Myocyte (in vitro differentiated cells): ENCODE results near the gene GABBR2. TPM values are rescaled to one million over a fixed set of nuclear protein-coding genes. Genes with fewer than 3 reads are reported as not detected.
"Not testable (repeated sequence)": the region's sequence is repeated elsewhere in the genome, so short reads cannot be mapped to it uniquely, and the experiment has no call there.

Experiments used
- DNase-seq: peaks from one replicate; pipeline ENCODE4 v3.0.0-alpha.2; 2012; ENCODE audit warnings: low read depth
- total RNA-seq: library from RNA; depleted of rRNA; stranded (reverse); fragments of >200 nt; gene quantifications from 2 replicates; pipeline ENCODE4 v1.2.3, GENCODE V29; 2014

Gene GABBR2
- total RNA-seq, 1 donor from 2014 or later, result 0.51 TPM

DNA sequence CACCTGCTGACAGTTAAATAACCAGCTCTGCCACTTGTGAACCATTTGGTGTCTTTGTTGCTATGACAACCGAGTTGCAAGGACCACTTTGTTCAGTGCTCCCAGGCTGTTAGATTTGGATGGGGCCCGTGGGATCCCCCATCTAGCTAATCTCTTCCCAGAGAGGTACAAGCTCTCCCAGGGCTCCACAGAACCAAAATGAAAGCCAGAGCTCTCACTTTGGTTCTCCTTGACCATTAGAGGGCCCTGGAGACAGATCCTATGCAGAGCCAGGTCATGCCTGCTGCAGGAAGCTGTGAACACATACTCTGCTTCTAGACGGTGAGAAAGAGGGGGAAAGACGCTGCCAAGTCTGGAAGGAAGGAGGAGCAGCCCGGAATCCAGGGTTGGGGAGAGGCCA, 224.6 kb downstream of the GABBR2 start:
- DNase-seq, result no peak

DNA sequence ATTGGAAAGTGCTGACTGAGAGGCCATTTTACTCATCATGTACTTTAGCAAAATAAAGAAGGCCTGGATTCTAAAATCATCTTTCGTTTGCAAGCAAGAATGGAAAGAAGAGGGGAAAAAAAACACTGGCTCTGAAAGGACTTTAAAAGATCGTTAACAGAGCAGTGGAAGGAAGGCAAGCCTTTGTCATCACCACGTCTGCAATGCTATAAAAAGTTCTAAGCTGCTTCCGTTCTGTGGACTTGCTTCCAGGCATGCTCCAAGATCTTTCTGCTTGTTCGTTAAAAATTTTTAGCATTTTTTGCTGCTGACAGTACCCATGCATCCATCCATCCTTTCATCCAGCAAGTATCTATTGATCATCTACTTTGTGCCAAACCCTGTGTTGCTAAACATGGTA, 226.5 kb downstream of the GABBR2 start:
- no peak for DNase-seq

DNA sequence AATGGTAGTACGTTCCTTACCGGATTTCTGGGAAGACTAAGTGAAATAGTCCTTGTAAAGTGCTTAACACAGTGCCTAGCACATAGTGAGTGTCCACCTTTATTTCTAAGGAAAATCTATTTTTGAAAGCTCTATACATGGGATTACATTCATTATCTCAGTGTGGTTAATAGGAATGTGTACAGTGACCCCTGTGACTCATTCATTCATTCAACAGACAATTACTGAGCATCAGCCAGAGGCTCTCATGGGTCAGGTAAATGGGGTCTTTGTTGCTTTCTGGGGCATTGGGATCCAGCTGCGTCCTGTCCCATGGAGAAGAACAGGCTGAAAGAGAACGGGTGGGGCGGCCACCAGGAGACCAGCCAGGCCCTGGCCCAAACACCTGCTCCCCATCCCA, 227.1 kb downstream of the GABBR2 start:
- no peak for DNase-seq

DNA sequence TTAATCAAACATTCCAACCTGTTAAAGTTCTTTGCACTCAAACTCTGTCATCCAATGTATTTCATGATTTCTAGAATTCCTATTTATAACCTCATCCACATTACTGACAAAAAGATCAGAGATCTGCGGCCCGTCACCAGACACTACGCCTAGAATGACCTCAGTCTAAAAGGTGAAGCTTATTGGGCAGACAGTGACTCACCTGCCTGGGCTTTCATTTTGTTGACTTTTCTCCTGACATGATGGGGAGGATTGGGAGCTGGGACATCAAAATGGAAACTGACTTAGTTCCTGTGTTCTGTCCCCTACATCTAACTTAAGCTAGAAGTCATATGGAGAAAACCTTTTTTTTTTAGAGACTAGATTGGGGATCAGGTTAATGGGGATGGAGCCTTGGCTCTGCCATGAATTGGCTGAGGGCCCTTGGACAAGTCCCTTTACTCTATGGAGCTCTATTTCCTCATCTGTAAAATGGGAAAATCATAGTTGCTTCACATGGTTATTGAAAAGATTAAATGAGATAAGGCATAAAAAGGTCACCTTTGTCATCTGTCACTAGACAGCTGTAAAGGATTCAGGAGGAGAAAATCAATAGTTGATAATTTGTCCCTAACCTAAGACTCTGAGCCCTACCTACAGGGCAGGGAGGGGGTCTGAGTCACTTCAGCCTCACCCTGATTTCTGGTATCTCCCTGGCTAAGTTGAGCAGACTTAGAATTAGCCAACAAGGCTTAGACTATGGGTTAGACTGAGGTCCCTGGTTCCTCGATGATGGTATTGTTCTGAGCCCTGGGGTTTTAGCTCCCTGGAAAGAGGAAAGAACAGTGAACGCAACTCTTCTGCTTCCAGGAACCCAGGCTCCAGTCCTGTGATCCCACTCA, 228.5 kb downstream of the GABBR2 start:
- no peak for DNase-seq

DNA sequence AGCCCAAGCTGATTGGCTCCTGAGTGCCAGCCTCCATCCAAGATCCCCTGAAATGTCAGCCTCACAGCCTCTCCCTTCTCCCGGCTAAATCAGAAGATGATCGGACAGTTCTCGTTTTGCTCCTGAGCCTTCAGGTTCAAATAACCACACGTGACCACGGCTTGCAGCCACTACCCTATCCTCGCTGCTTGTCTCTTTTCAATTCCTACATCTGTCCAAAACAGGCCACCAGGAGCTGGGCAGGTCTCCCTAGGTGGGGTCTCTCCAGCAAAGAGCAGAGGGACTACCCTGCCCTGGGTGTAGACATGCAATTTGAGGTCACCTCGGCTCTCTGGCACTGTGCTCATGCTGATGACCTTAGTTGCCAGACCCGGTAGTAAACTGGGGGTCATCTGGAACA, 229.3 kb downstream of the GABBR2 start:
- no peak for DNase-seq

DNA sequence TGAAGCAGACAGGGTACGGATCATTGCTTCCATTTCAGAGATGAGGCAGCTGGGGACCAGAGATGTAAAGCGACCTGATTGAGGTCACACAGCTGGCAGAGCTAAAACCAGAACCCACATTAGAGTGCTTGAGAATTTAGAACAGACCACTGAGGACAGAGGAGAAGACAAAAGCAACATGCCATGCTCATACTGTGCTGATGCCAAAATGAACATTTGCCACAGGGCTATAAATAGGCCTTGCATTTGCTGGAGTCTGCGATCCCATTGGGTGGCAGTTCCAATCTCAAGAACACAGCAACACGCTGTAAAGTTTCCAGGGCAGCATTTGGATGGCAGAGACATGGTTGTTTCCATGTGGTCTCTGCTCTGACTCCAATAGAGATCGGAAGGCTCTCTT, 230.9 kb downstream of the GABBR2 start:
- peak; percentile 91 for DNase-seq

DNA sequence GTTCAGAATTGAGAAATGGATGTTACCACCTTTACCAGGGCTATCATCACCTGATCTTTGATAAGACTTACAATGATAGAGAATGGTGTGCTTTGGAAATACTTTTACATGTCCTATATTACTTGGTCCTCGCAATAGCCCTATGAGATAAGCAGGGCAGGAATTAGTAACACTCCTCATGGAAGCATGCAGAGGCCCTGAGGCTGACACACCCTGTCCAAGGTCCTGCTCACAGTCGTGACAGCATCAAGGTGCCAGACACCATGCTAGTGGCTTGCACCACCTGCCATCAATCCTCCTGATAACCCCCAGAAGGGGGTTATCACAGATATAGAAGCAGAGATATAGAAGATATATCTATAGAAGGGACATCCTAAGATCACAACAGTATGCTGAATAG, 236.5 kb downstream of the GABBR2 start:
- DNase-seq, result peak; percentile 19

DNA sequence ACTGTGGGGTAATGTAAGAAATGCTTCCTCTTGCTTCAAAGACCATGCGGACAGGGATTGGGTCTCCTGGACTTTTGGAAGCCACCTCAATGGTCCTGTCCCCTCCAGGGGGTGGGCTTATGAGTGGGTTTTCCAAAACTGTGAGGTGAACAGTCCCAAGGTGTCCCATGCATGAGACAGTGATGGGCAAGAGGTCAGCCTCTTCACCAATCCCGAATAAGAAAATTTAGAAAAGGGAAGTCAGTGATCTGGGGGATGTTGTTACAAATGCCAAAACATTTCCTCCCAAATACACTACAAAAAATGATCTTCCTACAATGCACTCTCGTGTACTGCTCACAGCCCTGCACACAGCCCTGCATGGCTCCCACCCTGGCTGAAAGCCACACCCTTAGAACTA, 237.6 kb downstream of the GABBR2 start:
- DNase-seq, result no peak

DNA sequence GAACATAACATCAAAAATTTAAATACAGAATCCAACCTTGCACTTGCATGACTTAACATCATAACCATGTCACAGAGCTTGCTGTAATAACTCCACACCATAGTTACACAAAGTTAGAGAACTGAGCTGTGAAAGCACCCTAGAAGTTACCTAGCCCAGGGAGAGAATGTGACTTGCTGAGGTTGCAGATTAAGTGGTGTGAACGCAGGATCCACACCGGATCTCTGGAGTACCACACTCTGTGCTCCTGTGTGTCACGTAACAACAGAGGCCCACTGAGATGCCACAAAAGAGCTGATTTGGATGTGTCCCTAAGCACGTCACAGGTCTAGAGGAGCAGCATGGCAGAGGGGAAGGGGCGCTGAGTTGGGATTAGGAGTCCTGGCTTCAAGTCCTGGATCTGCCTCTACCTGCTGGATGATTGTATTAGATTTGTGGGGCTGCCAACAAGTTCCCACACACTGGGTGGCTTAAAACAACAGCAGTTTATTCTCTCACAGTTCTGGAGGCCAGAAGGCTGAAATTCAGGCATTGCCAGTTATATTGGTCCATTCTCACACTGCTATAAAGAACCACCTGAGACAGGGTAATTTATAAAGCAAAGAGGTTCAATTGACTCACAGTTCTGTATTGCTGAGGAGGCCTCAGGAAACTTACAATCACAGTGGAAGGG, 240.0 kb downstream of the GABBR2 start:
- no peak for DNase-seq

DNA sequence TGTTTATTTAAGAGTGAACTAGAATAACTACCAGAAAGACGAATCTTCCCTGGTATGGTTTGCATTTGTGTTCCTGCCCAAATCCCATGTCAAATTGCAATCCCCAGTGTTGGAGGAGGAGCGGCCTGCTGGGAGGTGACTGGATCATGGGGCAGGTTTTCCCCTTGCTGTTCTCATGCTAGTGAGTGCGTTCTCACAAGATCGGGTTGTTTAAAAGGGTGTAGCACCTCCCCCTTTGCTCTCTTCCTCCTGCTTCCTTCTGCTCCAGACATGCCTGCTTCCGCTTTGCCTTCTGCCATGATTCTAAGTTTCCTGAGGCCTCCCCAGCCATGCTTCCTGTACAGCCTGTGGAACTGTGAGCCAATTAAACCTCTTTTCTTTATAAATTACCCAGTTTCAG, 242.9 kb downstream of the GABBR2 start:
- no peak for DNase-seq

DNA sequence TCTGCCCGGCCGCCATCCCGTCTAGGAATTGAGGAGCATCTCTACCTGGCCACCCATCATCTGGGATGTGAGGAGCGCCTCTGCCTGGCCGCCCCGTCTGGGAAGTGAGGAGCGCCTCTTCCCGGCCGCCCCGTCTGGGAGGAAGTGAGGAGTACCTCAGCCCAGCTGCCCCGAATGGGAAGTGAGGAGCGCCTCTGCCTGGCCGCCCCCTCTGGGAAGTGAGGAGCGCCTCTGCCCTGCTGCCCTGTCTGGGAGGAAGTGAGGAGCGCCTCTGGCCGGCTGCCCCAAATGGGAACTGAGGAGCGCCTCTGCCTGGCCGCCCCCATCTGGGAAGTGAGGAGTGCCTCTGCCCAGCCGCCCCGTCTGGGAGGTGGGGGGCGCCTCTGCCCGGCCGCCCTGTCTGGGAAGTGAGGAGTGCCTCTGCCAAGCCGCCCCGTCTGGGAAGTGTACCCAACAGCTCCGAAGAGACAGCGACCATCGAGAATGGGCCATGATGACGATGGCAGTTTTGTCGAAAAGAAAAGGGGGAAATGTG, 244.5 kb downstream of the GABBR2 start:
- not testable (repeated sequence) for DNase-seq

DNA sequence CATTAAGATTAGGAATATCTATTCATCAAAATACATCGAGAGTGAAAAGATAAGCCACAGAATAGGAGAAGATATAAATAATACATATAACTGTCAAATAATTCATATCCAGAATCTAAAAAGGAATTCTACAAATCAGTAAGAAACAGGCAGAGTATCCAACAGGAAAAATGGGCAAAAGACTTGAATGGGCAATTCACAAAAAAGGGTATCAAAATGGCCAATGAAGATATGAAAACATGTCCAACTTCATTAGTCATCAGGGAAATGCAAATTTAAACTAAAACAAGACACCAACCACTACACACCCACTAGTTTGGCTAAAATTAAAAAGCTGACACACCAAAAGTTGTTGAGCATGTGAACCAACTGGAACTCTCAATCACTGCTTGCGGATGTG, 246.4 kb downstream of the GABBR2 start:
- no peak for DNase-seq

DNA sequence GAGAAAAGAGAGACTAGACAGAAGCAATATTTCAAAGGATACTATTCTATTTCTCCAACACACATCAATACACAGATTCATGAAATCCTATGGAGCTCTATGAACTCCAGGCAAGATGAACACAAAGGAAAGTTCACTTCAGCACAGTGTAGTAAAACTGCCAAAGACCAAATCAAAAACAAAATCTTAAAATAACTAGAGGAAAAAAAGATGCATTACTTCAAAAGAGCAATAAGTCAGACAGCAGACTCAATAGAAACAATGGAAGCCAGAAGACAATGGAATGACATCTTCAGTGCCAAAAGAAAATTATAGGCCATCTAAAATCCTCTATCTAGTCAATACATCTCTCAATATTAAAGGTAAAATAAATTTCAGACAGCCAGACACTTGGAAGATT, 248.0 kb downstream of the GABBR2 start:
- DNase-seq, result no peak

DNA sequence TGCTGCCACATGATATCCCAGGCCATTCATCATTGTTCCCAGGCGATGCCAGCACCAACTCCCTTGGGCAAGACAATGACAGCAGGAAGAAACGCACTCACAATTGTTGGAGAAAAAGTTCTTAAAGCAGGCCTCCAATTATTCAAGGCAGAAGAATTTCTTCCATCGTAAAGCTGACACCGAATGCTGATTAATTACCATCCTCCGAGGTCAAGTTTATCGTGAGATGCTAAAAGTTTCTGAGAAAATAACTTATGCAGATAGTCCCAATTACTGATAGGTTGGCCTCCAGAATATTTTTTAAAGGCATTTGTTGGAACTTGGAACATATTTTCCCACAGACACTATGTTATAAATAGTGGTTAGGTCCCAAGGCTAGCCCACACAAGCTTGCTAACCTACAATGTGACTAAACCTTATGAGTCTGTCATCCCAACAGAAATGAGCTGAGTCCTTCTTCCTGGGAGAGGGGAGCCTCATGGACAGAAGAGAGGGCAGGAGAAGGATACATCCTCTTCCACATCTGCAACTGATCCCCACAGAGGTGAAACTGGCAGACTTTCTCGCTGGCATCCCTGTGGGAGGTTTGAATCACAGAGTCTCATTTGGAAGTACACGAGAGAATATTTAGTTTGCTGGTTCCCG, 250.9 kb downstream of the GABBR2 start:
- no peak for DNase-seq

DNA sequence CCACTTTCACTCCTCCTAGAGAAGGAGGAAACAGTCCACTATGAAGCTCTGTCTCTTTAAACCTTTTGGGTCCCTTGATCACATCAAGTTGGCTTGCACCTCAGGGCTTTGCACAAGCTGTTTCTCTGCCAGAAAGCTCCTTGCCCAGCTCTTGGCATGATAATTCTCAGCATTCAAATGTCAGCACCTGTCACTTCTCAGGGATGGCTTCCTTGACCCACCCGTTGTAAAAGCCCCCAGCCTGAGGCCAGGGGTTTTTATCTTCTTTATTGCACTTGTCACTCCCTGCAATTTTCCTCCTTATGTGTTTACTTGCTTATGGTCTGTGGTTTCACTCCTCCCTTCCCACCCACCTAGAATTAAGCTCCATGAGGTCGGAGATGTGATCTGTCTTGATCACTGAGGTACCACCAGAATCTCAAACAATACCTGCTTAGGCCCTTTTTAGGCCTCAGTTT, 252.6 kb downstream of the GABBR2 start:
- DNase-seq, result no peak

DNA sequence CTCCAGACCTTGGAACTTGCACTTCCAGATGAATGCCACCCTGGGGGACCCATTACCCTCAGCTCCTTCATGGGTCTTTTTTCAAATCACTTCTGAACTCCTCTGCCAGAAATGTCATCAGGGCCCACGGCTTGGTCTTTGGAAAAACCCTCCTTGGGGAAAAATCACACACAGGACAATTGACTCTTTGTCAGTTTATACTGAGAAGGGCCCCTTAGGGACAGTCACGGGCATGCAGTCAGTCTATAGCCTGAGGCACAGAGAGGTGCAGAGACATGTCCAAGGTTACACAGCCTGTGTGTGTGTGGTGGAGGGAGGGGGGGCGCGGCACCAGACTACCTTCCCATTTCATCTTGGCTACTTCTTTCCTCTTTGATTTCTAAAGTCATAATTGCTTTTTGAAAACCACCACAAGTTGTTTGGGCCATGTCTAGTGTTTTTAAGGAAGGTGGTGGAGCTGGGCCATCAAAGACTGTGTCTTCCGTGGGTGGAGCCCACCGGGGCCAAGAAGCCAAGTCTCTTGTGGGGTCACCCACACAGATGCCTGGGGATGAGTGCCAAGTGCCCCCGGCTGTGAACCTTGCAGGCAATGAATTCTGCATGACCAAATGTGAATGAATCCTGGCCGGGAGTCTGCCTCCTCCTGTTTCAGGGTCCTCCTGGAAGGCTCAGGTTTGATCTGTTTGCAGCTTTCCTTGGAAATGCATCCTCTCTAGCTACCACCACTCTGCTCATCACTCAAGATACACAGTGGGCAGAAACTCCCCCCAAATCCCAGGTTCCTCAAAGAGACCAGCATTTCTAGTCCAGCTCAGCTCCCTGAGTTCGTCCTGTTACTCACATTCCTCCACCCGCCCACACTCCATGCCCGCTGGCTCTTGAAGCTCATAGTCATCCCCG, 253.2 kb downstream of the GABBR2 start:
- no peak for DNase-seq

DNA sequence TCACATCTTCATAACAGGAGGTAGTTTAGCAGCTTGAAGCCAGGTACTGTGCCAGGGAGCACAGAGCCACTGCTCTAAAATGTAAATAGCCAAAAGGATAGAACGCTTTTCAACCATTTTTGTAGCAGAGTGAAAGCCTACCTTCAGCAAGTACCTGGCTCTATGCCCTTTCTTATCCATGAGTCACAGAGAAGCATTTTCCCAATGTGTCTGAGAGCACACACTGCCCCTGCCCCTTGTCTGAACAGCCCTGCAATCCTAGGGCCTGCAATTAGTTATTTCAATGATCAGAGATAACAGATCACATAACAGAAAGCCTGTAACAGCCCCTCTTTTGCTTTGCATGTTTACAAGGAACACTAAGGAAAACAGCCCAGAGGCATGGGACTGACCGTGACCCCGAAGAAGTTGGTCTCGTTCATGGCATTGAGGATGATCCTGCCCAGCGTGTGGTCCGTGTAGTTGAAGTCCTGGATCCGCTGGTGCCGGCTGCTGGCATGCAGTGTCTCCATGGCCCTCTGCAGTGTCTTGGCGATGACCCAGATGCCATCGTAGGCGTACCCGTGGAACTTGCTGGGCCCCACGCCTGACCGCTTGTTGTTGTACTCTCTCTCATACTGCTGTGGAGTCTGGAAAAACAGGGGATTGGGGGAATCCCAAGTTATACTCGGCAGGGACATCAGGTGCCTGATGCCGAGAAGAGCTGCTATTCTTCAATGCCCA, 255.0 kb downstream of the GABBR2 start:
- DNase-seq, result no peak

DNA sequence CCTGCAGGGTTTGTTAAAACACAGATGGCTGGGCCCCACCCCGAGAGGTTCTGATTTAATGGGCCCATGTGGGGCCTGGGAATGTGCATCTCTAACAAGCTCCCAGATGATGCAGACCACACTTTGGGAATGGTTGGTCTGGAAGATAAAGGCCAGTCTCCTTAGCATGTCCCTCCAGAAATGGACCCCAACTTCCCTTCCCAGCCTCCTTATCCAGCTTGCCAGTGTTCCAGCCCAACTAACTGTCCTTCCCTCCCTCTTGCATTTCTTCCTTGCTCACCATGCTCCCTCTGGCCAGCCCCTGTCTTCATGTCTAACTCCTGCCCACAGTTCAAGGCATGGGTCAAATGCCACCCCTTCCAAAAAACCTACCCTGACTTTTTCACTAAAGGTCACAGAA, 257.2 kb downstream of the GABBR2 start:
- no peak for DNase-seq

DNA sequence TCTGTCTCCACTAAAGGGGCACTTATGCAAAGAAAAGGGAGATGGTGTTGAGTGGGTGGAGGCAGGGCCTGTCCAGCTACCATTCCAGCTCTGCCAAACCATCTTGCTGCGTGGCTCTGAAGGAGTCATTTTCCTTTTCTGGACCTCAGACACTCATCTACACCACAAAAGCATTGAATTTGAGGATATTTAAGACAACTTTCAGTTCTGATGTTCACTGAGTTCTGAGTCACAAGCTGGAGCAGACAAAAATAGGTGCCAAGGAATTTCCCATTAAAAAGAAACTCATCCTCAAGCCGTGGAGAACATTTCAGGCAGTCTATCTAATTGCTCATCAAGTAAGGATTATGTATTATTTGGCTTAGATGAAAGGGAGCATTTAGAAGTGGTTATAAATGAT, 258.2 kb downstream of the GABBR2 start:
- no peak for DNase-seq

DNA sequence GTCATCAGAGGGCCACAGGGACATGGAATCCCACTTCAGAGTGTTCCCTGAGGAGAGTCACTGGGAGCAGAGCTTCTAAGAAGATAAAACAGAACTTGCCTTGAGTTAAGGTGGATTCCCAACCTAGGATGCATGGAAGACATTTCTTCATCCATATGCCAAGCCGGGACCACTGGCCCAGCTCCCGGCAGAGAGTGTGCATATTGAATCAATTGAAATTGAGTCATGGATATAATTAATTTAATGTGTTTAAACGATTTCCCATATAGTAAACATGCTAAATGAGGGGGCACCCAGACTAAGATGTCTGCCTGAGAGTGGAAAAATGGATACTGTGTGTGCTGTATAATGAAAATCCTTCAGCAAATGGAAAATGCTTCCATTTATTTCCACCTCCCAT, 258.9 kb downstream of the GABBR2 start:
- no peak for DNase-seq
